Type B pancreatic cell (in vitro differentiated cells): ENCODE measurements around the gene KRTAP10-9. TPM values are rescaled to one million over a fixed set of nuclear protein-coding genes. Genes with fewer than 3 reads are reported as not detected.

Source experiments
- DNase-seq: peaks from one replicate; pipeline ENCODE4 v3.0.0; 2021; ENCODE audit warnings: mixed read lengths; ENCODE audit not compliant: unreplicated experiment; ENCODE audit errors: extremely low spot score
- H3K27ac Mint-ChIP-seq: 2 replicates; pipeline ENCODE4 v1.8.0; 2021; ENCODE audit warnings: mild to moderate bottlenecking, mixed read lengths
- H3K27me3 Mint-ChIP-seq: 2 replicates; pipeline ENCODE4 v1.8.0; 2021; ENCODE audit warnings: mixed read lengths
- H3K36me3 Mint-ChIP-seq: 2 replicates; pipeline ENCODE4 v1.8.0; 2021; ENCODE audit warnings: mixed read lengths
- H3K4me1 Mint-ChIP-seq: one replicate; pipeline ENCODE4 v1.8.0; 2021; ENCODE audit warnings: mixed read lengths; ENCODE audit not compliant: unreplicated experiment
- H3K4me3 Mint-ChIP-seq: 2 replicates; pipeline ENCODE4 v1.8.0; 2021; ENCODE audit warnings: mild to moderate bottlenecking, mixed read lengths
- H3K9me3 Mint-ChIP-seq: 2 replicates; pipeline ENCODE4 v1.8.0; 2021; ENCODE audit warnings: mixed read lengths
- CTCF ChIP-seq: fragments of 200-600 bp; sonication (generic); conservative IDR thresholded peaks from 2 replicates; pipeline ENCODE4 v1.5.0; 2021; ENCODE audit warnings: antibody characterized with exemption, mild to moderate bottlenecking
- total RNA-seq: library from RNA; stranded (reverse); gene quantifications from 2 replicates; pipeline ENCODE4 v1.2.1, GENCODE V29; 2021; ENCODE audit warnings: low replicate concordance

The KRTAP10-9 gene
- total RNA-seq, 1 donor from 2014 or later, result not detected

DNA sequence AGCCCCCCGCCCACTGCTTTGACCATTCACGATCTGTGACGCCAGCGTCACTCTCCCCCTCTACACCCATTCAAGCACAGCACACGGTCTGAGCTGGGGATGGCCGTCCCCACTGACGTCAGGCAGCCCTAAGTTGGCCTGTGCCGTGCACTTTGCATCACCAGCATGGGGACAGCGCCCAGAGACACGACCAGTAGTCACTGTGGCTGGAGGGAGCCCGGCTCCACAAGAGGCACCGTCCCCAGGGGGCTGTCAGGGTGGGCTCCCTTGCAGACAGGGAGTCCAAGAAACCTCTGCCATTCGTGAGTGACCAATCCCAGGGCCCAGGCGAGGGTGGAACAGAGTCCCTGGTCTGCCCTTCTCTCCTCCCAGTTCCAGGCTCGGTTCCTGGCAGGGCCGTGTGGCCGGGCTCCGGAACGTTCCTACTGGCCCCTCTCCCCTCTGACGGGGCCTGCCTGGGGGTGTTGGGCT is 12.7 kb upstream of the KRTAP10-9 start:
- H3K27me3 Mint-ChIP-seq, result peaks cover 6% of the 10 kb centered on the region
- no peaks in the 10 kb centered on the region for H3K36me3 Mint-ChIP-seq
- no peak overlapping the region for H3K27ac Mint-ChIP-seq
- no peak overlapping the region for H3K4me3 Mint-ChIP-seq
- peaks cover 8% of the 10 kb centered on the region for H3K9me3 Mint-ChIP-seq
- H3K4me1 Mint-ChIP-seq, result no peaks in the 10 kb centered on the region
- peak; percentile 59 for DNase-seq
- TF ChIP-seq CTCF, result no peak

- Mint-ChIP-seq H3K27ac (no peak overlapping the region), H3K27me3 (peaks cover 6% of the 10 kb centered on the region), H3K9me3 (no peaks in the 10 kb centered on the region), H3K36me3 (no peaks in the 10 kb centered on the region), H3K4me3 (no peak overlapping the region), H3K4me1 (no peaks in the 10 kb centered on the region)
- no peak for DNase-seq
- TF ChIP-seq CTCF, result no peak
Observed at GRCh38 chr21:44614961-44615391, 11.9 kb upstream of the KRTAP10-9 start.

GRCh38 chr21:44615466-44615865 is 11.4 kb upstream of the KRTAP10-9 start:
- Mint-ChIP-seq H3K36me3 (no peaks in the 10 kb centered on the region), H3K27me3 (peaks cover 6% of the 10 kb centered on the region), H3K9me3 (no peaks in the 10 kb centered on the region), H3K4me1 (no peaks in the 10 kb centered on the region), H3K27ac (no peak overlapping the region), H3K4me3 (no peak overlapping the region)
- no peak for TF ChIP-seq CTCF
- DNase-seq, result no peak

DNA sequence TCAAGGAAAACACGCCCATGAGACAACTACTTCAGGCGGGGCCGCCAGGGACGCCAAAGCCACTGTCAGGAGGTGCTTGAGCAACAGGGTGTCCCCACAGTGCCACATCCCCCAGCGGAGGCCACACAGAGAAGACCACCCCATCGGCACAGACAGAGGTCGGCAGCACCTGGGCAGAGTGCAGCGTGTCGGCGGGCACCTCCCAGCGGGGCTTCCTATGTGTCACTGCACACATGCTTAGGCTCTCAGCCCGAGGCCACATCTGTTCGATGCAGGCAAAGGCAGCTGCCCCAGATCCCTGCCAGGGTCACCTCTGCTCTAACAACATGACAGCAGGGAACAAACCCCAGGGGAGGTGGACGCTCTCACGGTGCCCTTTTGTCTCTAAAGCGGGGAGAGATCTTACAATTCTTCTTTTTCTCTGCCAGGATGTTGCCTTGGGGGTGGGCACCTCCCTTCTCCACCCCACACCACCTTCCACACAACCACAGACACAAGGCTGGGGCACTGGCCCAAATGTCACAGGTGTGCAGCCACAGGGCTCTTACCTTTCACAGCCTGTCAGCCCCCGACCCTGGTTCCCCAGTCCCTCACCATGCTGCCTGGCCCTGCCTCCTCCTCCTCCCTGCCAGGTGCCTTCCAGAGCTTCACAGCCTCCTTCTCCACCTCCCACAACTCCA is 10.8 kb upstream of the KRTAP10-9 start:
- Mint-ChIP-seq H3K27me3 (peaks cover 6% of the 10 kb centered on the region), H3K36me3 (no peaks in the 10 kb centered on the region), H3K9me3 (no peaks in the 10 kb centered on the region), H3K4me1 (no peaks in the 10 kb centered on the region), H3K4me3 (no peak overlapping the region), H3K27ac (no peak overlapping the region)
- DNase-seq, result no peak
- no peak for TF ChIP-seq CTCF

GRCh38 chr21:44616591-44616926 is 10.3 kb upstream of the KRTAP10-9 start:
- no peaks in the 10 kb centered on the region for H3K9me3 Mint-ChIP-seq

More at GRCh38 chr21:44616591-44616926, 10.3 kb upstream of the KRTAP10-9 start:
- Mint-ChIP-seq H3K27me3 (peaks cover 6% of the 10 kb centered on the region), H3K4me1 (no peaks in the 10 kb centered on the region), H3K27ac (no peak overlapping the region), H3K36me3 (no peaks in the 10 kb centered on the region), H3K4me3 (no peak overlapping the region)
- no peak for DNase-seq
- no peak for TF ChIP-seq CTCF
